ENCODE results near the gene PICK1. TPM values are rescaled to one million over a fixed set of nuclear protein-coding genes. Genes with fewer than 3 reads are reported as not detected.

Gene PICK1
- total RNA-seq, 3 donors from 2014 or later, result 42.0 to 61.3 (median 49.9) TPM

GRCh38 chr22:38086001-38086845 lies 29.0 kb downstream of the PICK1 start:
- H3K27ac ChIP-seq, result no peak overlapping the region
- no peak overlapping the region for H3K4me3 ChIP-seq
- DNase-seq (ENCODE audit: low spot score in 2 of 2), result no peak
- intact Hi-C loops (cut with DNase I; ENCODE audit: low total_unique reads), result no loop called here
- H3K36me3 ChIP-seq, result no peaks in the 10 kb centered on the region
- peaks cover 7 to 13% of the 10 kb centered on the region in 2 donors for H3K27me3 ChIP-seq
- H3K9me3 ChIP-seq, result no peaks in the 10 kb centered on the region
- H3K4me1 ChIP-seq, result peaks cover 8 to 14% of the 10 kb centered on the region in 2 donors
- TF ChIP-seq POLR2A (IDR thresholded peaks at IDR 0.05), result no peak
- no peak for TF ChIP-seq POLR2AphosphoS5 (IDR thresholded peaks at IDR 0.05)
- TF ChIP-seq CTCF (IDR thresholded peaks at IDR 0.05), result no peak

GRCh38 chr22:38086942-38087341 lies 29.7 kb downstream of the PICK1 start:
- H3K4me1 ChIP-seq, result peaks cover 5 to 10% of the 10 kb centered on the region in 2 donors
- H3K4me3 ChIP-seq, result no peak overlapping the region
- DNase-seq (ENCODE audit: low spot score in 2 of 2), result no peak
- no peaks in the 10 kb centered on the region for H3K36me3 ChIP-seq
- H3K27me3 ChIP-seq, result peaks cover 6 to 12% of the 10 kb centered on the region in 2 donors
- TF ChIP-seq POLR2AphosphoS5 (IDR thresholded peaks at IDR 0.05) (no peak), POLR2A (IDR thresholded peaks at IDR 0.05) (no peak), CTCF (IDR thresholded peaks at IDR 0.05) (no peak)
- H3K9me3 ChIP-seq, result no peaks in the 10 kb centered on the region
- intact Hi-C loops (cut with DNase I; ENCODE audit: low total_unique reads), result no loop called here
- H3K27ac ChIP-seq, result no peak overlapping the region

- H3K4me1 ChIP-seq, result peaks cover under 1 to 5% of the 10 kb centered on the region in 2 donors
- intact Hi-C loops (cut with DNase I; ENCODE audit: low total_unique reads), result no loop called here
- H3K27me3 ChIP-seq, result peaks cover 3 to 4% of the 10 kb centered on the region in 2 donors
- H3K9me3 ChIP-seq, result no peaks in the 10 kb centered on the region
- no peak overlapping the region for H3K4me3 ChIP-seq
- no peak for DNase-seq (ENCODE audit: low spot score in 2 of 2)
- TF ChIP-seq POLR2A (IDR thresholded peaks at IDR 0.05) (no peak), POLR2AphosphoS5 (IDR thresholded peaks at IDR 0.05) (no peak), CTCF (IDR thresholded peaks at IDR 0.05) (no peak)
- H3K36me3 ChIP-seq, result no peaks in the 10 kb centered on the region
- H3K27ac ChIP-seq, result no peak overlapping the region
These were observed 30.7 kb downstream of the PICK1 start for GRCh38 chr22:38087855-38088254.

- intact Hi-C loops (cut with DNase I; ENCODE audit: low total_unique reads), result no loop called here
- Histone ChIP-seq H3K4me1 (peaks cover 0 to 5% of the 10 kb centered on the region in 2 donors), H3K36me3 (no peaks in the 10 kb centered on the region), H3K27me3 (peaks cover 0 to 4% of the 10 kb centered on the region in 2 donors), H3K9me3 (no peaks in the 10 kb centered on the region), H3K27ac (no peak overlapping the region), H3K4me3 (peak overlapping the region; percentile 23 to 66 (median 43))
- DNase-seq (ENCODE audit: low spot score in 2 of 2), result no peak
- TF ChIP-seq CTCF (IDR thresholded peaks at IDR 0.05) (no peak), POLR2AphosphoS5 (IDR thresholded peaks at IDR 0.05) (no peak), POLR2A (IDR thresholded peaks at IDR 0.05) (no peak)
These were observed 31.6 kb downstream of the PICK1 start for GRCh38 chr22:38088629-38089473.
